Kidney (tissue), 14 donors: ENCODE results near the gene NRXN3. TPM values are rescaled to one million over a fixed set of nuclear protein-coding genes. Genes with fewer than 3 reads are reported as not detected.

Experiments used
- DNase-seq, 5 donors: peaks; one replicate each; pipeline ENCODE4 v3.0.0-alpha.2; 2013 to 2020
- FAIRE-seq: peaks from 2 replicates; lab custom pipeline; 2012; peaks lifted over from hg19 to GRCh38; lab: Jason Lieb, UNC
- H3K27ac ChIP-seq, 2 donors: one replicate each; pipeline ENCODE4 v1.7.0; 2013; ENCODE audit warnings: low read depth in 2 of 2, low read length in 2 of 2, inconsistent platforms in 1 of 2
- H3K27me3 ChIP-seq: one replicate; pipeline ENCODE4 v1.7.1; 2013; ENCODE audit warnings: low read length, inconsistent platforms; ENCODE audit not compliant: control insufficient read depth, insufficient read depth
- H3K36me3 ChIP-seq, 3 donors: one replicate each; pipeline versions ENCODE4 v1.7.0 to v1.7.1; 2013; ENCODE audit warnings: low read length in 3 of 3, control low read depth in 1 of 3, inconsistent platforms in 1 of 3; ENCODE audit not compliant: insufficient read depth in 3 of 3, control insufficient read depth in 2 of 3
- H3K4me1 ChIP-seq, 3 donors: one replicate each; pipeline versions ENCODE4 v1.7.0 to v1.7.1; 2013; ENCODE audit warnings: low read length in 3 of 3, inconsistent platforms in 1 of 3, low read depth in 1 of 3; ENCODE audit not compliant: control insufficient read depth in 2 of 3, insufficient read depth in 2 of 3
- H3K4me3 ChIP-seq, 3 donors: one replicate each; pipeline versions ENCODE4 v1.7.0 to v1.8.1; 2013; ENCODE audit warnings: low read length in 3 of 3, control low read depth in 1 of 3, inconsistent platforms in 1 of 3
- H3K9ac ChIP-seq, 3 donors: one replicate each; pipeline versions ENCODE4 v1.7.0 to v1.7.1; 2013; ENCODE audit warnings: low read length in 3 of 3, control low read depth in 1 of 3, inconsistent platforms in 1 of 3
- H3K9me3 ChIP-seq, 3 donors: one replicate each; pipeline versions ENCODE4 v1.7.0 to v1.7.1; 2013; ENCODE audit warnings: low read length in 3 of 3, control low read depth in 1 of 3, inconsistent platforms in 1 of 3; ENCODE audit not compliant: control insufficient read depth in 2 of 3, insufficient read depth in 1 of 3
- CTCF ChIP-seq: IDR thresholded peaks from 3 replicates; pipeline ENCODE4 v1.5.1; 2012; ENCODE audit warnings: mild to moderate bottlenecking, moderate library complexity, borderline replicate concordance; ENCODE audit not compliant: insufficient read depth; ENCODE audit errors: extremely low read depth
- intact Hi-C: fragments of 100-400 bp; cut with DNase I; formaldehyde crosslinking; loops from one replicate; pipeline ENCODE4 v1.11.1; 2022
- polyA plus RNA-seq: library from polyadenylated mRNA; stranded (reverse); fragments of 350-450 nt; fragmentation: Illumina TruSeq; extraction: RNeasy Lipid Tissue Mini Kit (QIAGEN cat#74804); gene quantifications from one replicate; pipeline ENCODE4 v1.2.3, GENCODE V29; 2014; ENCODE audit warnings: low read depth, low replicate concordance; ENCODE audit not compliant: insufficient read depth
- total RNA-seq: library from RNA; stranded (reverse); fragmentation: NEBNext Ultra II Directional; extraction: Animal tissue kit (Norgen Biotek cat#: 25700); gene quantifications from one replicate; pipeline ENCODE4 v1.2.1, GENCODE V29; 2021
- donor health status: control.
- donor health status: control.
- donor health status: control.
- donor health status: control.
- donor health status: control.
- donor health status: DM: yes; HTN: yes; CAD: no.
- donor health status: Normal renal cell carcinoma (clear cell type).

The NRXN3 gene
- total and polyA plus RNA-seq, 2 donors from 2014 or later: 1.5 to 2.4 TPM

DNA sequence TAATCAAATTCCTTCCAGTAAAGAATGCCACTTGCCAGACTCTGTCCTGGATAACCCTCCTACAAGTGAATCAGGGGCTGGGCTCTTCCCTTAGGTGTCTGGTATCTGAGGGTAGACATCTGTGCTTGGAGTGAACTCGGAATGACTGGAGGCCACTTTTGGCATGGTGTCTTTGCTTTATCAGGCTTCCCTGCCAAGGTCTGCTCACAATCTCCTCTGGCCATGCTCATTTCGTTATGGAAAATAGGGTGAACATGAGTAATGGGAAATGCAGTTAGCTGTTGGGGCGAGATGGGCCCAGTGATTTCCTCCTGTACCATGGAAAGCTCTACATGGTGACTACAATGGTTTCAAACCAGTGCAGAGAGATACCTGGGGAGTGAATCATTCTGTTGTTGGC is 212.9 kb downstream of the NRXN3 start:
- Histone ChIP-seq H3K4me1 (no peaks in the 10 kb centered on the region), H3K9me3 (no peaks in the 10 kb centered on the region), H3K27ac (no peak overlapping the region), H3K9ac (no peak overlapping the region), H3K27me3 (no peaks in the 10 kb centered on the region), H3K36me3 (no peaks in the 10 kb centered on the region), H3K4me3 (no peak overlapping the region)
- FAIRE-seq (no peak), DNase-seq (no peak)
- intact Hi-C loops: no loop called here
- no peak for TF ChIP-seq CTCF

GRCh38 chr14:78398216-78398615 is 228.0 kb downstream of the NRXN3 start:
- no peaks in the 10 kb centered on the region for H3K27me3 ChIP-seq
- DNase-seq: no peak
- H3K4me1 ChIP-seq: no peaks in the 10 kb centered on the region
- no peak overlapping the region for H3K9ac ChIP-seq
- intact Hi-C loops: no loop called here
- no peak for FAIRE-seq
- H3K27ac ChIP-seq: no peak overlapping the region
- no peak for TF ChIP-seq CTCF
- no peaks in the 10 kb centered on the region for H3K9me3 ChIP-seq
- H3K36me3 ChIP-seq: no peaks in the 10 kb centered on the region
- H3K4me3 ChIP-seq: no peak overlapping the region

DNA sequence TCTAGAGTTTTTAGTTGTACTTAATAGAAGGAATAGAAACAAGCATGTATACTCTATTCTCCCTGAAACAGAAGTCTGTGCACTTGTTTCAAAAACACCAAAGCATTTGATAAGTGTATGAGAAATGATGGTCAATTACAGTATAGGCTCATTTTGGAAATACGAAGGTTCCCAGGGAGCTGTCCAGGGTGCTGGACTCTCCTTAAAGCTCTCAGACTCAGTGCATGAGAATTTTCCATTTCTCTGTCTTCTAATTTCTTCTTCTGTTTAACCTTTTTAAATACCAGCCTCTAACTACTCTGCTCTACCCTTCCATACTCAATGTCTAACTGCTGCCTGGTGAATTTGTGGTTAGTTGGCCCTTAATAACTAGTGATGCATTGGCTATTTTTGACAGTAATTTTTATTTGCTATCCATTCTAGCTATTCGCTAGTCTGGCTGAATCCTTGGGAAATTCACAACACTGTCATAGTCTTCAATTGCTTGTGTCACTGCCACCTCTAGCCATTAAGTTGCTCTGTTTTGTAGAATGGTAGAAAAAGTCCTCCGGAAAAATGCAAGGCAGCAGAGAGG is 229.2 kb downstream of the NRXN3 start:
- H3K9me3 ChIP-seq: no peaks in the 10 kb centered on the region
- no peak for TF ChIP-seq CTCF
- FAIRE-seq: no peak
- no peaks in the 10 kb centered on the region for H3K36me3 ChIP-seq
- H3K27ac ChIP-seq: no peak overlapping the region
- no peaks in the 10 kb centered on the region for H3K4me1 ChIP-seq
- no peak overlapping the region for H3K9ac ChIP-seq
- no peak overlapping the region for H3K4me3 ChIP-seq
- intact Hi-C loops: no loop called here
- H3K27me3 ChIP-seq: no peaks in the 10 kb centered on the region
- DNase-seq: peak in 3 of 5 donors; percentile 47 to 76 (median 67)

- Histone ChIP-seq H3K9me3 (no peaks in the 10 kb centered on the region), H3K27me3 (no peaks in the 10 kb centered on the region), H3K4me1 (no peaks in the 10 kb centered on the region), H3K9ac (no peak overlapping the region), H3K27ac (no peak overlapping the region), H3K36me3 (no peaks in the 10 kb centered on the region), H3K4me3 (no peak overlapping the region)
- TF ChIP-seq CTCF: no peak
- intact Hi-C loops: no loop called here
- DNase-seq (no peak), FAIRE-seq (no peak)
Measured at GRCh38 chr14:78401866-78402265, 231.7 kb downstream of the NRXN3 start.
